Bone marrow (tissue), 2 donors: ENCODE data around the gene CAV1.

ENCODE experiments used
- DNase-seq, 2 donors: peaks; one replicate each; lab custom pipeline; 2025; lab: John Stamatoyannopoulos, UW

CAV1 gene

DNA sequence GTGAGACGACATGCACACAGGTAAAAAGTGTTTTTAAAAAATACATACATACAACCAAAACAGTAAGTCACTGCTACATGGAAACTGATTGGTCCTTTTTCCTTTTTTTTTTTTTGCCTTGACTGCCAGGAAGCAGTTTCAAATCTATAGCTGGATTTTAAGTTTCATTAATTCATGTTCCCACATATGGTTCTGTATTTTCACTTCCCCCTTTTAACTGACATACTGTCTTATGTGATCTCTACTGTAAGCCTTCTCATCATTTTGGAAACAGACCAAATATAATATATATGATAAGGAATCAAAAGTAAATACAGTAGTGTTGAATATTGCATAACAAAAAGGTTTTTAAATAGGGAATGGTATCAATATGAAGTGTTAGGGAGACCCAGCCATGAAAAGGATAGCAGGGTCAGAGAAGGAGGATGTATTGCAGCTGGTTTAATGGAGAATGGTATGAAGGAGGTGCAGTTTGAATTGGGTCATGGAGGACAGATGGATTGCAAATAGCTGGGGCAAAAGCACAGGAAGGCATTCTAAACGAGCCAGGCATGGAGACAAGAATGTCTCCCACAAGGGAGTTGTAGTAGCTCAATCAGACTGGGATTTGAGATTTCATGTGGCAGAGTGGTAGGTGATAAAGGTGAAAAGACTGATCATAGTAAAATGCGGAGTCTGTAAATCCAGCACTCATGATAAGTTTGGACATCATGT lies 5.4 kb downstream of the CAV1 start:
- DNase-seq: no peak

DNA sequence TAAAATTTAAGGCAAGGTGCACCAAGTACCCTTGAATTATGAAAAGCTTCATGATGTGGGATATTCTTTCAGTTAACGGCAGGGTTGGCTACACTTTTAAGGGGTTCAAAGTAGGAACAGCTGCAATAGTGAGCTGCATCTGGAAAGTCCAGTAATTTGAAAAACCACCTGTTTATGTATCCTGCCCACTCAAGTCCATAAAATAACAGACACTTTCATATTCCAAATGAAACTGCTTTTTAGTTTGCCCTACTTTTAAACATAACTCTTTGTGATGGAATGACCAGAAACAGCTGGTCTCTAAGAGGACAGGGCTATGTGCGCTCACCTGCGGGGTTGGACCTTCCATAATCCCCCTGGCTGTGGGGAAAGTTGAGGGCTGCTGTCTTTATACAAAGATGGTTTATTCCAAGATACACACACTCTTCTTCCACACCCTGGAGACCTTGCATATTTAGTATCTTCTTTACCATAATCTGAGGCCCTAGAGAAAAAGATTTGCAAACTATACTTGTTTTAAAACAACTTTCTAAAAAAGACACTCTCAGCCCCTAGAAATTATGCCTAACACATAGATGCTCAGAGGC lies 7.4 kb downstream of the CAV1 start:
- DNase-seq: no peak

DNA sequence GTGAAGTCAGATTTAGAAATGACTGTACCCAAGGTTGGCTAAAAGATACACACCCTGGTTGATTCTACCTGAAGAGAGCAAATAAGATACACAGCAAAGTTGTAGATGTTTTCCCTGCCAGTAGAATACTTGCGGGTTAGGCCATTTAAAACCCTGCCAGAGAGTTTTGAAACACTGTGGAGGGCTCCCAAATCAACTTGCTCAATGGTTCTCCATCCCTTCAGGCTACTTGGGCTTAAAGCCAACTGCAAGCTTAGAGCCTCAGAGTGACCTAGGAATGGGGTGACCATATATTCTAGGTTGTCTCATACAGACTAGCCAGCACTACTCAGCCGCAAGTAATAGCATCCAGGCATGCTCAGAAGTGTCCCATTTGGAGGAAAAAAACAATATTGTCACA lies 10.0 kb downstream of the CAV1 start:
- DNase-seq: no peak

DNA sequence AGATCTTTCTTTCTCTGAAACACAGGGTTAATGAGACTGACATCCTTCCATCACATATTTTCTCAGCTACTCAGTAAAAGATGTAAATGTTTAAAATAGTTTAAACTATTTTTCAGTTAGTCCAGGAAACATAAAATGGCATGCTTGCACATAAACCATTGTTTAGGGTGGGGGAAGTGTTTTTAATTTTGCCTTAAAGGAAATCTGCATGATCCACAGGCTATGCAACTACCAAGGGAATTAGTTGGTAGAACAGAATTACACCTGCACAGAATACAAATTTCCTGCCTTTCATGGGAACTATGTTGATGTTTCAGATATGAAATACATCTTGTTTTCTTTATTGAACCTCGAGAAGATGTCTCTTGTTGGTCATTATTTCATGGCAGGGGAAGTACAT lies 10.6 kb downstream of the CAV1 start:
- no peak for DNase-seq

DNA sequence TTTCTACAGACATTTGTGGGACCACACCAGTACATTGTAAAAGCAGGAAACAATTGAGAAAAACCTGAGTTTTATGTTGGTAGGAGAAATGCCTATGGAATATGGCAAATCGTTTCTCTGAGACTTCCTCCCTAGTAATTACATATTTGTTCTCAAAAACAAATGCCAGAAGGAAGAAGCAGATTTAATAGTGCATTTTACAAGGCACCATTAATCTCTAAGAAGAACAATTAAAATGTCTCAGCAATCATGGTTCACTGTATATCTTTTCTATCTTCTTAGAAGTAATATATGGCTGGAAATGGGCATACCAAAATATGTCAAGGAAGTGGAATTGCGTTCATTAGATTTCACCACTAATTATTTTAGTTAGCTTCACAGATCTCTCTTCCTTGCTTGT lies 13.3 kb downstream of the CAV1 start:
- no peak for DNase-seq

DNA sequence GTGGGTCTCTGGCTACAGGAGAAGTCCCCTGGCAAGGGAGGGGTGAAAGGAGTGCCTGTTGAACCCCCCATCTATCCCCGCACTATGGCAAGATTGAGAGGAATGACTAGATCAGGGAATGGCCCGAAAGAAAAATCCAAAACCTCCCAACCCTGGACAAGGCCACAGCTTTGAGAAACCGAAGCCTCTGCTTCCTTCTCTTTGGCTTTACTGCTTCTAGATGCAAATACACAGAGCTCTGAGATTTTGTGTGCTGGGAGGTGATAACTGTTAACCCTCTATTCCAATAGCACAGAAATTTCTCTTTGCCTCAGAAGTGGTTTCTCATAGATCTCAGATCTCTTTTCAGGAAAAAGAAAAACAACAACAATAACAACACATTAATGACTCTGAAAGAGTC lies 15.0 kb downstream of the CAV1 start:
- no peak for DNase-seq

DNA sequence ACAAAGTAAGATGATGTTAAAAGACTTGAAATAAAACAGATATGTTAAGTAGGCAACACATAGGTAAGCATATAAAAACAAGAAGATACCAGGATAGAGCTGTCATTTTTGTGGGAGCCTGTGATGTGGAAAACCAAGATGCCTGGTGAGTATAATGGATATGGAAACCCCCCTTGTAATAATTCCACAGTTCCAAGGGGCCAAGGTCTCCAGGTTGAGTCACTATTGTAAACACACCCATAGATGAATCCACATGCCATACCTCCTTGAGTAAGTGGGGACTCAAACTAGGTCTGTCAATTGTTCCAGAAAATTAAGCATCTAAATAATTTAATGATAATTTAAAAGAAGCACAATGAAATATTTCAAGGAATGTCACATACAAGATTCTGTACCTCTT lies 15.9 kb downstream of the CAV1 start:
- no peak for DNase-seq

DNA sequence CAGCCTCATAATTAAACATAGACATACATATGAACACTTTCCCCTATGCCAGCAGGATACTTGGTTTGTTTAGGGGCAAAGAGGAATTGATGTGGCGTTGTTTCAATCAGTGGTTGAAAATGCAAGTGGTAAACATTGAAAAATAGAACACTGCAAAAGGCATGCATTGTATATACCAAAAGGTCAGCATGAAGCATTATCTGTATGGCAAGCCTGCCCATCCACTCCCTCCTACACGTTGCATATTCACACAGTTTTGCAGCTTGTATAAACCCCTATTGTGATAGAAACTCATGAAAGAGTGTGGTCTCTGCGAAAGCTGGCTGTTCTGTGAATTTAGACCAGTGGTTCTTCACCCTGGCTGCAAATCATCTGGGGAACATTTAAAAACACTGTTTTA lies 17.1 kb downstream of the CAV1 start:
- no peak for DNase-seq

DNA sequence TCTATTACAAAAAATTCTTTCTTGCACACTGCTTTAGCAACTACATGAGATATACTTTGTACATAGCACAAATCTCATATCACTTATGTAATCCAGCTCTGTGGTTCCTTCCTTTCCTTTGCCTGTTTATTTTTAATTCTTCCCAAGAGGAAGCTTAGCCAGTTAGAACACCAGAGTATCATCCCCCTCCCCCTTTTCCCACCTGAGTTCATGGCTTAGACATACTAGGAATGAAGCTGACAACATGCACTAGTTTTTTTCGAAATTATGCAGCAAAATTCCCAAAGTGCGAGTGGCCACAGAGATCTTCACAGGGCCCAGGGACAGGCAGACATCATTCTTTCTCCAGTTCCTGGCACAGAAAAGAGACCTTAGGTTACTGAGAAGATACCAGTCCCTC lies 17.8 kb downstream of the CAV1 start:
- DNase-seq: no peak

DNA sequence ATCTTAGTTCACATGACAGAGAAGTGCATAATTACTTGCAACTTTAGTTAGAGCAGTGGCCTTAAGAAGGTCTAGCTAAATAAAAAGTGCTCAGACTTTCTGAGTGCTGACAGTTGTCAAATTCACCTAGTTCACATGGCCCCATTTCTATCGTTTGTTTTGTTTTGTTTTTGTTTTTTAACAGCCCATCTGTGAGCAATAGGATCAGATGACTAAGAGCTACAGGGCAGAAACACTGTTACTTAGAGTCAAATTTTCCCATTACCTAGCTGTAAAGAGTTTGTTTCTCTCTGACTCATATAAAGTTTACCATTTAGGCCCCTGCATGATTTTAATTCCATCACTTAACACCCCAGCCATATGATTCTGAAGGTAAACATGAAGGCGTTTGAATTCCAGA lies 18.8 kb downstream of the CAV1 start:
- DNase-seq: no peak

DNA sequence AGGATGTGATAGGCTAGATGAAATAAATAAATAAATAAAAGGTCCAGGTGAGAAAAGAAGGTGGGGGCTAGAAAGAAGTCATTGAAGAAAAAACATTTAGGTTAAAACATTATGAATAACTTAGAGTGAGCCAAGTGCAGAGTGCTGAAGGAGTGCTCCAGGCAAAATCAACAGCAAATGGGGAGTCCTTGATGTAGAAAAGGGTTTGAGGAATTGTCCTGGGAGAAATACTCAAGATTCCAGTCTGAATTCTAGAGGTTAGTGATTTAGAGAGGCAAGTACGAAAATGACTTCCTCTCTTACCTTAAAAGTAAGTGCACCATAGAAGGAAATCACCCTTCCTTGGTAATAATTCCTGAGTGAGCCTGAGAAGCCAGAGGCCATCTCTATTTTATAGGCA lies 19.7 kb downstream of the CAV1 start:
- no peak for DNase-seq

DNA sequence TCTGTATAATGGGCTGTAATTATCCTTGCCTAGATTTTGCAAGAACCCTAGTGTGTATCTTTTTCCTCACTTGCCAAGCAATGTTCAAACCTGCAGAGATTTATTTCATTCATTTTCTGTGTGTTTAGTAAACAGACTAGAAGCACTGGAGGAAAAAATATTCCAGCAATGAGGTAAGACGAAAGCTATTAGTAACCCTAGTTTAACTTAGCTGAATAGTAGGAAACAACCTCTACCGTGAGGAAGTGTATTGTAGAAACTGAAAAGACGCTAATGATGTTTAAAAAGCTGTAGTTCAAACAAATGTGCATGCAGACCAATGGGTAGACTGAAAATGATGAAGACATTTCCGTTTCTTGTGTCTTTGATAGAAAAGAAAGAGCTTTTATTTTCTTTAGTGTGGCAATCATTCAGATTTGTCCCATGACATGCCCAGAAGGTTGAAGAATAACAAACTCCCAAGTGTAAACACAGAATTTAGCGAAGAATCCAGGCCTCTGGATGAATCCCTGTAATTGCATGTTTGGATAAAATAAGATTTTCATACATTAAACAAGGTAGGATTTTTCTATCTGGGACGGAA lies 20.7 kb downstream of the CAV1 start:
- DNase-seq: no peak

DNA sequence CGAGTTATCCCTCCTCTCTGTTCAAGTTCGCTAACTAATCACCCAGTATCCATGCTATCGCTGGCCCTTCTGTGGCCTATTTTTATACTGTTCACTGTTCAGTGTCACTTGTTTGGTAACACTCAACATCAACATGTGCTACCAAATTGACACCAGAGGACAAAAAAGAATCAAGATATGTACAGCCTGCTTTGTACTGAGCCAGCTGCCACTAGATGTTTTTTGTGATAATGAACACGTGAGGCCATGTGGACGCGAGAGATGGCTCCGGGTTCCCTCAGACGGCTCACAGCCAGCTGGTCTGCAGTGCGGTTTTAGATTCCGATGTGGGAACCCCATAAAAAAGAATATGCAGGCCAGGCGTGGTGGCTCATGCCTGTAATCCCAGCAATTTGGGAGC lies 21.2 kb downstream of the CAV1 start:
- DNase-seq: no peak

DNA sequence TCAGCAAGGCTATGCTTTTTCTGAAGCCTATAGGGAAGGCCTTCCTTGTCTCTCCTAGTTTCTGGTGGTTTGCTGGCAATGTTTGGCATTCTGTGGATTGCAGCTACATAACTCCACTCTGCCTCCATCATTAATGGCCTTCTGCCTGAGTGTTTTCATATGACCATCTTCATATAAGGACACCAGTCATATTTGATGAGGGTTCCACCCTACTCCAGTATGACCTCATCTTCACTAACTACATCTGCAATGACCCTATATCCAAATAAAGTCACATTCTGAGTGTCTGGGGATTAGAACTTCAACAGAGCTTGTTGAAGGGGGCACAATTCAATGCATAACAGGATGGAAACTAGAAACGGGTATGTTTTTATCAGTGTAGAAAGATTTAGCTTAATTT lies 22.1 kb downstream of the CAV1 start:
- DNase-seq: no peak

DNA sequence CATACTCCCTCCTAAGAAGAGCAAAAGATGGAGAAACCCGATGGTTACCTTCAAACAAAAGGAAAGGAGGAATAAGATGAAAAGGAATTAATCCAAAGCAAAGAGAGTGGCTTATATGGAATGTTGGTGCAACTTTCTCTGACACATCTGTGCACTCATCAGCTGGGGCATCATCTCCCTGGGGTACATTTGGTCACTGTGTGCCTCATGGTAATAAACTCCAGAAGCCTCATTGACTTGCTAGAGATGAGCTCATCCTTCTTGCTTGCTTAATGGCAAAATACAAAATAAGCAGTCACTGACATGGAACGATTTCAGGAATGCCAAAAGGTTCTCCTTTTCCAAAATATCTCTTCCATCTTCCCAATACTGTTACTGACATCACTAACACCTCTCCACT lies 22.5 kb downstream of the CAV1 start:
- DNase-seq: no peak

DNA sequence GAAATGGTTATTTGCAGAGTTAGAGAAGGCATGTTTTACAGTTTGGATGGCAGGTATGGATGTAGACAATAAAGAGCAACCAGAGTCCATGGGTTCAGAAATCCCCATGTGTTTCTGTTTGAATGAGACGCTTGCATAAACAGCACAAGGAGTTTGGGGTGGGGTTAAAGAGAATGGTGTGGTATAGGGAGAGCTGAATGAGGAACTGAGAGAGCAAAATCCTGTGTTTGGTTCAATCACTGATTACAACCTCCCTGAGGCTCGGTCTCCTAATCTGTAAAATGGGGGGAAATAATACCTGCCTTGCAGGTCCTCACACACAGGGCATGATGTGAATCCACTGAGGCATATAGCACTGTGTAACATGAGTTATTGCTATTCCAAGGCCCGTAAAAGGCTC lies 23.7 kb downstream of the CAV1 start:
- DNase-seq: no peak

DNA sequence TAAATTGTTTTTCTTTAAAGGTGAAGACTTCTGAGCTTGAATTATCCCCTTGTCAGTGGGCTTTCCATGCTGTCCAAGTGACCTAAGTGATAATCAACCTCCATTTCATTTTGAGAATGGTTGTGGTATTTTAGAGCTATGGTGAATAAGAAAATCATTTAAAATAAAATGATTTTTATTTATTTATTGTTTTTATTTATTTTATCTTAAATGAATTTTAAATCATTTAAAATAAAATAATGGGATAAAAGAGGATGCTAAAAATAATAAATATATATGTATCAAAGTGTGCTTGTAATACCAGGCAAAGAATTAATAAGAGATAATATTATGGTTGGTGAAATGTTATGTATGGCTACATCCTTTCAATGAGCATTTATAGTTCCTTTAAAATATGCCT lies 24.5 kb downstream of the CAV1 start:
- no peak for DNase-seq

DNA sequence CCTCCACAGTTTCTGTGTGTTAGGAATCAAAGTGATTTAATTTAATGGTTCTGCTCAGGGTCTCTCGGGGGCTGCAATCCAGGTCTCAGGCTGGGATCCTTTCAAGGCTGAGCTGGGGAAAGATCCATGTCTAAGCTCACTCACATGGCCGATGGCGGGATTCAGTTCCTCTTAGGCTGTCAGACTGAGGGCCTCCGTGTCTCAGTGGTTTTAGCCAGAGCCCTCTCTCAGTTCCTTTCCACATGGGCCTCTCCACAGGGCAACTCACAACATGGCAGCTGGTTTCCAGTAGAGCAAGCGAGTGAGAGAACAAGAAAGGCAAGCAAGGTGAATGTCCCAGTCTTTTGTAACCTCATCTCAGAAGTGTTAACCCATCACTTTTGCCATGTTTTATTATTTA lies 26.9 kb downstream of the CAV1 start:
- no peak for DNase-seq

DNA sequence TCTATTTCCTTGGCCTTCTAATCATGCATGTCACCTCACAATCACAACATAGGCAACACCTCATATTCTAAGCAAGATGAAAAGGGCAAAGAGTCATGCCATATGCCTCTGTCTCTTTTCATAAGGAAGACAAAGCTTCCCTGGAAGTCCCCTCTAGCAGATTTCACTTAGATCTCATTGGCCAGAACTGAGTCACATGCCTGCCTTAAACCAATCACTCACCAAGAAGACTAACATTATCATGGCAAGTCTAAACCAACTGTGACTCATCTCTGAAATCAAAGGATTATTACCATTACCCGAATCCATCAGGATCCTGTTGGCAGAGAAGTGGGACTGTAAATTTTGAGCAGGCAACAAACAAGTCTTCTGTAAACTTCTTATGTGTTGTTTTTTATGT lies 27.8 kb downstream of the CAV1 start:
- no peak for DNase-seq

DNA sequence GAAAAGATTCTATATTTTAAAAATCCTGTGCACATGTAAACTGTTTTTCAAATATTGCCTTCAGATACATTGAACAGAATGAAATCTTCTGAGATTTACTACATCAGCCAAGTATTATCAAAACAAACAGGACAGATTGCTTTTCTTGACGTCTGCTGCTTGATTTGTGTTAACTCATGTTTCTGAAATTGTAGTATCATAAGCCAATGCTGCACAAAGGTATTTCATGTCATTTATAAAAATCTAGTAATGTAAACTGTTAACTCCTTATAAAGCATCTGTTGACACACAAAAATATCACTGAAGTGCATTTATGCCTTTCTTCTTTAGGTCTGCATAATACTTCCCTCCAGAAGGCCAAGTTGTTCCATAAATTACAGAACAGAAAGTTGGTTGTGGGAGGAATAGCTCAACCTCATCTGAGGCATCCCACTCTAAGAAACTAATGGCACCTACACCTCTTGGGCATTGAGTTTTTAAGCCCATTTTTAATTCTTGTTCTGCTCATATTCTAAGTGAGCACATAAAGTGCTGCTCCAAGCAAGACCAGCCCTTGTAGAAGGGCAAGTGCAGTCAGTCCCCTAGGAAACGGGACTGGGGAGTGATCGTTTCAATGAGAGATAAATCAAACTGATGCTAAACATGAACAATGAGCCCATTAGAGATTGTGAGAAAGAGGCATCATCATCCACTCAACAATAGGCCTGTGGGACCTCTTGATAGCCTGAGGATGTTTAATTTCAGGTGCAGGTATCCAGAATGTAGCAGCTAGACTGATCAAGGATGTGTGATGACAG lies 28.5 kb downstream of the CAV1 start:
- DNase-seq: no peak

DNA sequence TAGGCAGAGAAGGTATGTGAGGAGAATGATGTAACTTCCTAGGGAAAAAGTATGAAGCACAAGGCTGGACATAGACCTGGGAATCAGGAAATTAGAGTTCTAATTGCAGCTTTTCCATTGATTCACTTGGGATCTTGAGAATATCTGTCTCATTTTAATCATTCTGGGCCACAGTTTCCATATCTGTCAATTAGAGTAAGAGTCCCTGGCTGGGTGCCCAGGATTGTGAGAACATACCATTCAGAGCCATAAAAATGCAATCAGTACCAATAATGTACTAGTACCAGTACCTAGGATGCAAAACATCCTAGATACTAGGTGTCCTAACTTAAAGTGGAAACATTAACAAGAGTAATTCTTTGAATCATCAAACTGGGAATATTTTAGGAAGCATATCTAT lies 29.6 kb downstream of the CAV1 start:
- DNase-seq: no peak

DNA sequence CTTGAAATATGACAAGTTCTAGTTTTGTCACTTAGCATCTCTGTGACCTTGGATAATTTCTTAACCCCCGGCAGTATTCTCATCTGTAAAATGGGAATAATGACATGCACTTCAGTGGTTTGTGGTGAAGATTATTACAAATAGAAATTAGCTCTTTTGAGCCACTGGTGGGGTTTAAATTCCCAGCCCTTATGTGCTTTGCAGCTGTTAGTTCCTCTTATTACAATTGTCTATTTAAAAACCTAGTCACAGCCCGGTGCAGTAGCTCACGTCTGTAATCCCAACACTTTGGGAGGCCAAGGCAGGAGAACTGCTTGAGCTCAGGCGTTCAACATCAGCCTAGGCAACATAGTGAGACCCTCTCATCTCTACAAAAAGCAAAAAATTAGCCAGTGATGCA lies 30.1 kb downstream of the CAV1 start:
- no peak for DNase-seq

DNA sequence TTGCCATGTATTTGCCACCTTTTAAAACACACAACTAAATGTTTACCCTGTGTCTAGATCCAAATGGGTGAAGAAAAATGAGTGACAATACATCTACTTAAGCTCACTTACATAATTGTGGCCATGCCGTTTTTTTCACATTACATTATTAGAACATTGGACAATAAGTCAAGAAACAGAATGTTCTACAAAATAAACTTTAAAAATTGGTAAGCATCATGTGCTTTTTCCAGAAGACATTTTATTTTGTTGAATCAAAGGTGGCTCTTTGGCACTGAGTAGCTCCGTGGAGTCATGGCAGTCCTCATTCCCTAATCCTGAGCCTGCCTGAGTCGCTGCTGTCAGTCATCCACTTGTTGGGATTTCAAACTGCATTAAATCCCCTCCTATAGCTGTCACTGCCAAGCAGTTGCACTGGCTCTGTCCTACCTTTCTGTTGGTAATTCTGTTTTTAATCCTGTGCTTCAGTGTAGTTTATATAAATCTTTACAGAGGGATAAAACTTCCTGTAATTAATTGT lies 32.3 kb downstream of the CAV1 start:
- no peak for DNase-seq
